ENCODE results near the gene CRIP1. TPM values are rescaled to one million over a fixed set of nuclear protein-coding genes. Genes with fewer than 3 reads are reported as not detected.

CRIP1 gene
- total RNA-seq, 1 experiment from 2014 or later, result 6.9 TPM

- Mint-ChIP-seq H3K4me3 (no peak overlapping the region), H3K27me3 (ENCODE audit: low read depth) (no peaks in the 10 kb centered on the region; the same call in 1 of the 2 replicates)
- H3K4me1 ChIP-seq (ENCODE audit: insufficient read depth, low read length), result no peaks in the 10 kb centered on the region
Measured at GRCh38 chr14:105436891-105437722, 49.6 kb upstream of the CRIP1 start.

More at GRCh38 chr14:105436891-105437722, 49.6 kb upstream of the CRIP1 start:
- Histone ChIP-seq H2BK12ac (ENCODE audit: insufficient read length, low read depth, low read length) (no peak overlapping the region), H4K20me1 (ENCODE audit: control insufficient read depth, insufficient read depth, insufficient read length) (no peaks in the 10 kb centered on the region), H2BK5ac (ENCODE audit: insufficient read length, low read length) (no peak overlapping the region), H3K9me3 (ENCODE audit: control insufficient read depth, low read depth, low read length) (no peaks in the 10 kb centered on the region), H3T11ph (ENCODE audit: low read length) (no peak overlapping the region), H3K4me2 (ENCODE audit: insufficient read depth, insufficient read length, low read length) (no peak overlapping the region), H3K14ac (ENCODE audit: insufficient read depth, low read length) (no peak overlapping the region; the same call in 1 of the 2 replicates), H3K27ac (ENCODE audit: insufficient read length, low read depth, low read length) (no peak overlapping the region), H3K56ac (ENCODE audit: insufficient read length, low read depth, low read length) (no peak overlapping the region), H2BK20ac (ENCODE audit: low read depth, low read length, poor library complexity, severe bottlenecking) (no peak overlapping the region), H3K4ac (ENCODE audit: low read depth, low read length) (no peak overlapping the region), H4K8ac (replicated peaks; ENCODE audit: insufficient read length, low read depth, low read length) (no peak overlapping the region), H3K18ac (ENCODE audit: insufficient read length, low read depth, low read length) (no peak overlapping the region), H3K79me2 (ENCODE audit: insufficient read depth, low read length) (peaks cover 21% of the 10 kb centered on the region; the same call in 1 of the 2 replicates), H3K23ac (ENCODE audit: insufficient read length, low read depth, low read length) (no peak overlapping the region), H4K91ac (ENCODE audit: insufficient read length, low read depth, low read length) (no peak overlapping the region), H2AFZ (ENCODE audit: low read length) (no peak overlapping the region), H2BK120ac (ENCODE audit: low read depth, low read length, poor library complexity, severe bottlenecking) (no peak overlapping the region), H4K5ac (ENCODE audit: insufficient read length, low read depth, low read length) (no peak overlapping the region), H3K9ac (ENCODE audit: extremely low read depth, insufficient read length, low read length) (no peak overlapping the region), H3K27me3 (ENCODE audit: insufficient read depth, low read length) (no peaks in the 10 kb centered on the region), H2AK5ac (ENCODE audit: insufficient read length, low read length) (no peak overlapping the region), H2BK15ac (ENCODE audit: low read depth, low read length) (no peak overlapping the region), H3K23me2 (ENCODE audit: insufficient read length, low read depth, low read length, poor library complexity, severe bottlenecking) (no peaks in the 10 kb centered on the region), H3K79me1 (ENCODE audit: insufficient read depth, low read depth, low read length, poor library complexity, severe bottlenecking) (peaks cover 2% of the 10 kb centered on the region)
- peaks cover 3 to 23% (median 16%) of the 10 kb centered on the region in 3 experiments; a peak in 6 of 7 replicates for H3K36me3 Mint-ChIP-seq (ENCODE audit: insufficient read depth in 1 of 3, low read depth in 3 of 3)
- no peak for TF ChIP-seq CTCF (conservative IDR thresholded peaks at IDR 0.05)
- no peaks in the 10 kb centered on the region for H3K9me3 Mint-ChIP-seq
- WGBS (ENCODE audit: extremely low coverage, insufficient read length, low lambda C conversion rate), result no CpG with 5 or more reads among the region's 31 CpGs
- peaks cover 11 to 14% of the 10 kb centered on the region in 2 experiments for H3K4me1 Mint-ChIP-seq
- no peak for DNase-seq
- H3K27ac Mint-ChIP-seq, result no peak overlapping the region; a peak in 1 of 7 replicates
